AG10803 (cell line): ENCODE measurements around the gene RPN1.
A peak's percentile ranks its signal among the peaks of the same experiment; 100 is the strongest.
"Not testable (repeated sequence)": the region's sequence is repeated elsewhere in the genome, so short reads cannot be mapped to it uniquely, and the experiment has no call there.

Source experiments
- DNase-seq: peaks from one replicate; pipeline ENCODE4 v3.0.0; 2010; ENCODE audit warnings: low read depth
- H3K4me3 ChIP-seq: 2 replicates; pipeline ENCODE4 v1.5.1; 2011; ENCODE audit warnings: mild to moderate bottlenecking, low read length, control low read depth
- TF ChIP-seq, protein P1 (sequence below): conservative IDR thresholded peaks from 2 replicates; pipeline ENCODE4 v1.5.1; 2011; ENCODE audit warnings: mild to moderate bottlenecking, low read length, control low read depth, inconsistent platforms

The RPN1 gene

DNA sequence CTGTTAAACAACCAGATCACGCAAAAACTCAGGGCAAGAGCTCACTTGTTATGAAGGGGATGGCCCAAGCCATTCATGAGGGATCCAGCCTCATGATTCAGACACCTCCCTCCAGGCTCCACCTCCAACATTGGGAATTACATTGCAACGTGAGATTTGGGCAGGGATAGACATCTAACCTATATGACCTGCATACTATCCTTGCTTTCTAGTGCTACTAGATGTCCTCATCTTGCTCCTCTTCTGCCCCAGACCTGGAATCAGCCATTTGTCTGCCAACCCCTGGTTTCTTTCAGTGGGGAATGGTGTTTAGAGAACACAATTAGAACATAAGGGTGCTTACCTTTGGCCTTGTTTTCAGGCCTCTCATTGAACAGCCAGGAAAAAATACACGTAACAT, 63.2 kb downstream of the RPN1 start:
- TF ChIP-seq, protein P1, sequence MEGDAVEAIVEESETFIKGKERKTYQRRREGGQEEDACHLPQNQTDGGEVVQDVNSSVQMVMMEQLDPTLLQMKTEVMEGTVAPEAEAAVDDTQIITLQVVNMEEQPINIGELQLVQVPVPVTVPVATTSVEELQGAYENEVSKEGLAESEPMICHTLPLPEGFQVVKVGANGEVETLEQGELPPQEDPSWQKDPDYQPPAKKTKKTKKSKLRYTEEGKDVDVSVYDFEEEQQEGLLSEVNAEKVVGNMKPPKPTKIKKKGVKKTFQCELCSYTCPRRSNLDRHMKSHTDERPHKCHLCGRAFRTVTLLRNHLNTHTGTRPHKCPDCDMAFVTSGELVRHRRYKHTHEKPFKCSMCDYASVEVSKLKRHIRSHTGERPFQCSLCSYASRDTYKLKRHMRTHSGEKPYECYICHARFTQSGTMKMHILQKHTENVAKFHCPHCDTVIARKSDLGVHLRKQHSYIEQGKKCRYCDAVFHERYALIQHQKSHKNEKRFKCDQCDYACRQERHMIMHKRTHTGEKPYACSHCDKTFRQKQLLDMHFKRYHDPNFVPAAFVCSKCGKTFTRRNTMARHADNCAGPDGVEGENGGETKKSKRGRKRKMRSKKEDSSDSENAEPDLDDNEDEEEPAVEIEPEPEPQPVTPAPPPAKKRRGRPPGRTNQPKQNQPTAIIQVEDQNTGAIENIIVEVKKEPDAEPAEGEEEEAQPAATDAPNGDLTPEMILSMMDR, result no peak
- DNase-seq, result no peak

DNA sequence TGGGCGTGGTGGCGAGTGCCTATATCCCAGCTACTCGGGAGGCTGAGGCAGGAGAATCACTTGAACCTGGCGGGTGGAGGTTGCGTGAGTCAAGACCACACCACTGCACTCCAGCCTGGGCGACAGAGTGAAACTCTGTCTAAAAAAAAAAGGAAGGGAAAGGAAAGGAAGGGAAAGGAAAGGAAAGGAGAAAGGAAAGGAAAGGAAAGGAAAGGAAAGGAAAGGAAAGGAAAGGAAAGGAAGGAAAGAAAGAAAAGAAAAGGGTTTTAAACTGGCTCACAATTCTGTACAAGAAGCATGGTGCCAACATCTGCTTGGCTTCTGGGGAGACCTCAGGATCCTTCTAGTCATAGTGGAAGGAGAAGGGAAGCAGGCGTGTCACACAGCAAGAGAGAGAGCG, 63.7 kb downstream of the RPN1 start:
- not testable (repeated sequence) for H3K4me3 ChIP-seq, DNase-seq

More for the DNA sequence above, 63.2 kb downstream of the RPN1 start:
- H3K4me3 ChIP-seq, result no peak overlapping the region

DNA sequence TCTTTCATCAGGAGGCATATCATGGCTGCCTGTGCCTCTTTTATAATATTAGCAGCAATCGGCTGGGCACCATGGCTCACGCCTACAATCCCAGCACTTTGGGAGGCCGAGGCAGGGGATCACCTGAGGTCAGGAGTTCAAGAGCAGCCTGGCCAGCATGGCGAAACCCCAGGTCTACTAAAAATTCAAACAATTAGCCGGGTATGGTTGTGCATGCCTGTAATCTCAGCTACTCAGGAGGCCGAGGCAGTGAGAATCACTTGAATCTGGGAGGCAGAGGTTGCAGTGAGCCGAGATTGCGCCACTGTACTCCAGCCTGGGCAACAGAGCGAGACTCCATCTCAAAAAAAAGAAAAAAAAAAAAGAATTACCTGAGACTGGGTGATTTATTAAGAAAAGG, 64.2 kb downstream of the RPN1 start:
- not testable (repeated sequence) for H3K4me3 ChIP-seq, DNase-seq

DNA sequence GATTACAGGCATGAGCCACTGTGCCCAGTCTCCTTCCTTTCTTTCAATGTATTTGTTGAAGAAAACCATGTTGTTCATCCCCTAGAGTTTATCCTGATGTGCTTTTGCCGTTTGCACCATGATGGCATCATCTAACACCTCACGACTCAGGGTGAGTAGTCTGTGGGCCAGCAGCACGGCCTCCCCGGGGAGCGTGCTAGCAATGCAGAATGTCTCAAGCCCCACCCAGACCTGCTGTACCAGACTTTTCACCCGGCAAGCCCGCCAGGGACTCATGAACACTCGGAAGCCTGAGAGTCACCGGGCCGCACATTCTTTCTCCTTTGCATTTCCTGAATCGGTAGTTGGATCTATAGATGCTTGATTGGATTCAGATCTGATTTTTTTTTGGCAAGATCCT, 64.6 kb downstream of the RPN1 start:
- DNase-seq, result no peak

DNA sequence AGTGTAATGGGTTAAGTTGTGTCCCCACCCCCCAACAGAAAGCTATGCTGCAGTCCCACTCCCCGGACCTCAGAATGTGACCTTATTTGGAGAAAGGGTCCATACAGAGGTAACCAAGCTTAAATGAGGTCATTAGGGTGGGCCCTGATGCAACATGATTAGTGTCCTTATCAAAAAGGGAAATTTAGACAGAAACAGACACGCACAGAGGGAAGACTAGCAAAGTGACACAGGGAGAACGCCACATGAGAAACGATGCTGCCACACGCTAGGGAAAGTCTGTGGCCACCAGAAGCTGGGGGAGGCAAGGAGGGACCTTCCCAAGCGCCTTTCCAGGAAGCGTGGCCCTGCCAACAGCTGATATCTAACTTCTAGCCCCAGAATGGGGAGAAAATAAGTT, 65.4 kb downstream of the RPN1 start:
- TF ChIP-seq, protein P1, result no peak
- H3K4me3 ChIP-seq, result no peak overlapping the region
- no peak for DNase-seq

More for the DNA sequence above, 64.6 kb downstream of the RPN1 start:
- TF ChIP-seq, protein P1, result no peak
- H3K4me3 ChIP-seq, result no peak overlapping the region

DNA sequence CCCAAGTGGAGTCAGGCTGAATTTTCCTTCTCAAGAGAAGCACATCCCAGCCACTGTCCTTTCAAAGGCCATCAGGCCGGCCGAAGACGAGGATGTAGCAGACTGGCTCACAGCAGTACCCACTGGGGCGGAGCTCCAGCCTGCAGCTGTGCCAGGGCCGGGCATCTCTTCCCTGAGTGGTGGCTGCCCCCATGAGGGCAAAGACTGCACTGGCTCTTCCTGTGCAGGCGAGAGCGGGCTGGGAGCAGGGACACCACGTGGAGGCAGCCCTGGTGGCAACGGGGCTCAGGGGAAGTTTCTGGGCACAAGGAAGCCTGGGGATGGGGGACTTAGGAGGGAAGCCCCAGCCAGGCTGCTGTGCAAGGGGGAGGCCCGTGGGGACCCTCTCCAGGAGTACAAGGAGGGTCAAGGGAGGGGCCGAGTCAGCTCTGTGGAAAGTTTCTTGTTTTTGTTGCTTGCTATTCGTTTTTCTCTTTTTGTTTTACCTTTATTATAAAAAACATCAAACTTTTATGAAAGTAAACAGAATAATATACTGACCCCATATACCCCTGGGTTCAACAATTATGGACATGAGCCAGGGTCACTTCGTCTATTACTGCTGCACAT, 66.1 kb downstream of the RPN1 start:
- H3K4me3 ChIP-seq, result no peak overlapping the region
- DNase-seq, result peak; percentile 70
- TF ChIP-seq, protein P1, result peak; percentile 80

DNA sequence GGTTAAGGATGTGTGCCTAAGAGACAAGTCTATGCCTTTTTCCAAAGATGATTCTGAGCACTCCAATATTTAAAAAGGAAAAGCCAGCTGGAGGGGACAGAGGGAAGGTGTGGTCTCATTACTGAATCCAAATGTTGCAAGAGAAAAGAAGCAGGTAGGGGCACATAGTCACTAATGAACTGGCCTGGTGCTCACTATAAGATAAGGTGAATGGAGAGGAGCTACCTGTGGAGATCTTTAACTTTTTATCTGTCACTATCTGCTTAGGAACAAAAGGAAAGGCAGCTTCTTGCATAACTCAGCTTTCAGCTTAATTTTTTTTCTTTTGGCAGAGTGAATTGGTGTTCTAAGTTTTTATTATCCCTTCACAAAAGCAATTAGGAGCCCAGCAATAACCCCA, 69.1 kb downstream of the RPN1 start:
- DNase-seq, result no peak
- TF ChIP-seq, protein P1, result no peak
- no peak overlapping the region for H3K4me3 ChIP-seq

DNA sequence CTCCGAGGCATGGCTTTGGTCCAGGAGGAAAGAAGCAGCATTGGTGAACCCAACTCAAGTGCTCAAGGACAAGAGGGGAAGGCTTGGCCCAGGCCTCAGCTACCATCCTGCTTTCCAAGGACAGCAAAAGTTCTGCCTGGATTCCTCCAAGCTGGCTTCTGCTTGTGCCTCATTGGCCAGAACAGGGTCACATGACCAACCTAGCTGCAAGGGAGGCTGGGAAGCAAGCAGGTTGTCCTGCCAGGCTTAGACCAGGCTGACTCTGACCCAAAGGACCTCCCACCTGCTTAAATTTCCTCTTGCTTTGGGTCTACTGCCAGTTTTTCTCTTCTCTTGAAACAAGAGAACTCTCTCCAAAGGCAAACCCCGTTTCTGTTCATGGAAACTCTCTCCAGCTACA, 70.7 kb downstream of the RPN1 start:
- DNase-seq, result no peak
- no peak overlapping the region for H3K4me3 ChIP-seq
- TF ChIP-seq, protein P1, result no peak
